Stimulated activated CD4-positive, alpha-beta T cell treated with anti-CD3 and anti-CD28 coated beads, TNF-alpha, amount 100 ng/mL, for 1 hour (primary cell): Measurements from ENCODE around the gene UNC13C.

ENCODE experiments used
- DNase-seq, 3 donors: peaks; one replicate each; pipeline ENCODE4 v3.0.0-alpha.2; 2020; ENCODE audit warnings: low read depth in 3 of 3, low spot score in 1 of 3

Gene UNC13C

DNA sequence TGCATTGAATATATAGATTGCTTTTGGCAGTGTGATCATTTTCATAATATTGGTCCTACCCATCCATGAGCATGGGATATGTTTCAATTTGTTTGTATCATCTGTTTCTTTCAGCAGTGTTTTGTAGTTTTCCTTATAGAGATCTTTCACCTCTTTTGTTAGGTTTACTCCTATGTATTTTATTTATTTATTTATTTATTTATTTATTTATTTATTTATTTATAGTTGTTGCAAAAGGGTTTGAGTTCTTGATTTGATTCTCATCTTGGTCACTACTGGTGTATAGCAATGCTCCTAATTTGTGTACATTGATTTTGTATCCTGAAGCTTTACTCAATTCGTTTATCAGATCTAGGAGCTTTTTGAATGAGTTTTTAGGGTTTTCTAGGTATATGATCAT is 478.2 kb downstream of the UNC13C start:
- DNase-seq: no peak

DNA sequence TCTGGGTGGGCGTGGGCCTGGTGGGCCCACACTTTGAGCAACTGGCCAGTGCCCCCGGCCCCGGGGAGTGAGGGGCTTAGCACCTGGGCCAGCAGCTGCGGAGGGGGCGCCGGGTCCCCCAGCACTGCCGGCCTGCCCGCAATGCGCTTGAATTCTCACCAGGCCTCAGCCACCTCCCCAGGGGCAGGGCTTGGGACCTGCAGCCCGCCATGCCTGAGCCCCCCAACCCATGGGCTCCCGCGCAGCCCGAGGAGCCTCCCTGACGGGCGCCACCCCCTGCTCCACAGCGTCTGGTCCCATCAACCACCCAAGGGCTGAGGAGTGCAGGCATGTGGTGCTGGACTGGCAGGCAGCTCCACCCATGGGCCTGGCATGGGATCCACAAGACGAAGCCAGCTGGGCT is 484.3 kb downstream of the UNC13C start:
- no peak for DNase-seq

DNA sequence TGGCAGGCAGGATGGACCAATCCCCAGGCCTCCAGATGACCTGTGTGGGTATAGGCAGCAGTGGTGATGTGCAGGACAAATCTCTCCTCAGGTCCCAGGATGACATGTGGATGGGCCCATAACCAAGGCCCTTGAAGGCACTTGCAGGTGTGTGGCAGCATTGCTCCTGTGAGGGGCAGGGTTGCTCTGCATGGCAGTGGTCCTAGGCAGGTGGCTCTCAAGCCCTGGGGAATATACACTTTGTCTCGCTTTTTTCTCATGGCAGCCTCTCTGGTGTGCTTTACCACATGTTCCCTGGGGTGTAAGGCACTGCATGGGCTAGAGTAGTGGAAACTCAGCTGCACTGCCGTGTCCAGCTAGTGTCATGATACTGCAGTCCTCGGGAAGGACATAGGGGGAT is 503.6 kb downstream of the UNC13C start:
- DNase-seq: no peak

DNA sequence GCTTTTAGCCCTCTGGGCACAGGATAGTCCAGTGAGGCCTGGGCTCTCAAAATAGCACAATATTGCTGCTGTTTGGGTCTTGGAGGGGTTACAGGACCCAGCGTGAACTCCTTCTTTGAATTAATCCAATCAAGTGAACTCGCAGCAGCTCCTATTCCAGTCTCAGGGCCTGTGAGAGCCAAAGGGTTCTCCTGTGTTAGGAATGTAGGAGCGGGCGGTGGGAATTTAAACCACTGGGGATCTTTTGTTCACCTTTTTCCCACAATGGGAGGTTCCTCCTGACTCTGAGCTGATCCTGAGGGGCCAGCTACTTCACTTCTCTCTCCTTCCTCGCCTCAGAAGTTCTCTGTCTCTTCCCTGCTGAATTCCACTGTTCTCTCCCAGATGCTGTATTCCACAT is 504.0 kb downstream of the UNC13C start:
- no peak for DNase-seq

DNA sequence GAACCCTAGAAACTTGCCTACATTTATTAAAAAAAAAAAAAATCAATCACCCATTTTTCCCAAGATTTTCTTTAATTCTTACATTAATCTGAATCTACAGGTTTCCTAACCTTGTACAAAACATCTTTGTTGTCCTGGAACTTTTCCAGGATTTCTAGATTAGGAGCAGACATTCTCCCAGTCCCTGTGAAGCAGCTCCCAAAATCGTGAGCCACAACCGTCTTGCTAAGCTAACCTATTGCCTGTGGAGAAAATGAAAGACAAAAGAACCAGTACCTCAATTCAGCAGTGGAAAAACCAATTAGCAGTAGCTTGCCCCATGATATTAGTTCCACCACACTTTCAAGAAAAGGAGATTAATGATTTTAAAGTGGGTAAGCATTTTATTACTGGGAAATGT is 522.1 kb downstream of the UNC13C start:
- no peak for DNase-seq

DNA sequence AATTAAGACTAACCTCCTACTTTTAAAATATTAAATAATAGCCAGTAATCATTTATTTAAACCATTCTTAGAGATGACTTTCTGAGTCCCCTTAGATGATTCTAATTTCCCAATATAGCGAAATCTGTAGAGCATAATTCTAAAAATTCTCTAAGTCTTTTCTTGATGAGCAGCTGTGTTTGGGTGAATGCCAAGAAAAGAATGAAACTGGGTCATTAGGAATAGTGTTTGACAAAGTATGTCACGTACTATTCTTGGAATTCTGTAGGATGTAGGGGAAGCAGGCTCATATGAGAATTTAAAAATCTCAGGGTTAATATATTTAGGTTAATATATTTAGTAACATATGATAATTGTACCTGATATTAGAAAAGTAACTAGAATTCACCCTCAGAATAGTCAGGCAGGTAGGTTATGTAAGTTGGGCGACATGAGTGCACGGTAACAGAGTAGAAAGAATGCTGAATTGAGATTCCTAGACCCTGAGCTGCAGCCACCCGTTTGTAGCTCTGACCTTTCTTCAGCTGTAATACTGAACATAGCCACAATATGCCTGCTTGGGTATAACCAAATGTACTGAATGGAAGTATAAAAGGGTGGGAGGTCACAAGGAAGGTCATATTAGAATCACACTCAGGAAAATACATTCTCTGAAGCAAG is 524.3 kb downstream of the UNC13C start:
- no peak for DNase-seq

DNA sequence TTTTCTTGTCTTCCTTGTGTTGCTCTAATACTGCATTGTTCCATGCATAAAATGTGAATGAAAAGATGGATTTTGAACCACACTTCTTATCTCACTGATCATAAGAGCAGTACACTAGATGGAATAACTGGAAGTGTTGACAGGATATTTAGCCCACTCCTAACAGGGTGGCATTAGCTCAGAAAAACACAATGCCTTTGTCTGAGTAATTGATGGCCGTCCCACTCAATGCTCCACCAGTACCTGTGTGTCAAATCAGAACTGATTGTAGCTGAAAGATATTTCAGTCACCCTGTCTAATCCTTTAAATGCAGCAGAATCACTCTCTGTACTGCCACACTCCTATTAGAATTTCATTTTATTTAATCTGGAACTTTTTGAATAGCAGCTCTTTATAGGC is 526.5 kb downstream of the UNC13C start:
- DNase-seq: no peak

DNA sequence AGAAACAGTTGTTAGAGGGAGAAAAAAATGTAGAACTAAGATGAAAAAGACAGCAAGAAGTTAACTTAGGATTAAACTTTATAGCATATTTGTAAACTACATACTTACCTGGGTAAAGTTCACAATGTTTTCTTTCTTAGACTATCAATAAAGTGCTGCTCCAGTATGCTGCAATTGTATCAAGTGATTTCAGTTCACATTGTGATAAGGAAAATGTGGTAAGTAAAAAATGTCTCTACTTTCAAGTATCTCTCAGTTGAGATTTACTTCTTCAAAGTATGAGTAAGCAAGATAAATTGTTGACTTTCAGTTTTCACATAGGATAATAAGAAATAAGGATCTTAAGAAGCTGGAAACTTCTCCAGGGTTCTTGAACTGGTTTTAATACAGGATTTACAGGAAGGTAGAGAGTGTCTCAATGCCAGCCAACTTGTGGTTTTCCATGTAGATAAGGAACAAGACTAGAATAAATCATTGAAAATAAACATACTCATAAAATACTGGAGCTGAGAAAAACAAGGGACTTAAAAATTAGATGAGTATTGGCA is 528.8 kb downstream of the UNC13C start:
- no peak for DNase-seq

DNA sequence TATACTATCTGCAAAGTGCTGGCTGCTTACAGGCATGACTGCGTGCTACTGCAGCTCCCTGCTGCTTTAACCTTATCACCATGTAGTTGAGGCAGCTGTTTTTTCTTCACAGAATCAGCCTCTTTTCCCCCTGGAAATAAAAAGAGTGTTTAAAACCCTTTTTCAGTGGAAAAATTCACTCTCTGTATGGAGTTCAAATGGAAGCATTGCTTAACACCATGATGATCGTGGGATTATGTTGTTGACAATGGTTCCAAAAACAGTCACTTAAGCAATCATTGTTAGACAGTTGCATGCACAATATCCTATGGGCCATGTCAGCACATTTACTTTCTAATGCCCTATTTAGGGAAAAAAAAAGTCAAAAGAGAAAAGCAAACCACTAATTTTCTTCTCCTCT is 536.4 kb downstream of the UNC13C start:
- no peak for DNase-seq

DNA sequence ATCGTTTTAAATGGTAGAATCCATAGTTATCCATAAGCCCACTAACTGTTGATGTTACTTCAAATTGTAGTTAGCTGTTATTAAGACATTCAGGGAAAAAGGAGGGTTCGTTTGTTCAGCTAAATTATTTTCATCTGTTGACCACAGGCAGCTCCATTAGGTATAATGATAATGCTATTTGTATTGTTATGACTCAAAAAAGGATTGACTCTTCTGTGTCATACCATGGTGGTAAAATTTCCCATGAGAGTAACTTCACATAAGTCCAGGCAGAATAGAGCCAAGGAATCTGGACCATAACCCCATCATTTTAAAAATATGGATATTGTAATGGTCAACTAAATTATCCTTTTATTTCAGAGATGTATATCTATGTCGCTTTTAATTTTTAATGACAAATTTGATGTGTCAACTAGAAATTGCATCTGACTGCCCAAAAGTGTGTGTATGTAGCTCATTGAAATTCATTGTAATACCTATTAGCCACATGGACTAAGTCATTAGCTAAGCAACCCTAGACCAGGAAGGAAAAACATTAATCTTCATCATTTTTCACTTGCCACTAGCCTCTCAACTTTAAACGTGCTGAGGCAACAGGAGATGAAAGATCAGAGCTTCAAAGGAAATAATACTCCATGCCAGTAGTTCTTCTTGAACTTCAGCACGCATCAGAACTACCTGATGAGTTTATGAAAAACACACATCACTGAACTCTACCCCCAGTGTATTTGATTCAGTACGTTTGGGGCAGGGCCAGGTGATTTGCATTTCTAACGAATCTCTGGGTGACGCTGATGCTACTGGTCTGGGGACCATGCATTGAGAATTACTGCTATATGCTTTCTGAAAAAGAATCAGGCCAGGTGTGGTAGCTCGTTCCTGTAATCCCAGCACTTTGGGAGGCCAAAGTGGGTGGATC is 537.7 kb downstream of the UNC13C start:
- DNase-seq: no peak

DNA sequence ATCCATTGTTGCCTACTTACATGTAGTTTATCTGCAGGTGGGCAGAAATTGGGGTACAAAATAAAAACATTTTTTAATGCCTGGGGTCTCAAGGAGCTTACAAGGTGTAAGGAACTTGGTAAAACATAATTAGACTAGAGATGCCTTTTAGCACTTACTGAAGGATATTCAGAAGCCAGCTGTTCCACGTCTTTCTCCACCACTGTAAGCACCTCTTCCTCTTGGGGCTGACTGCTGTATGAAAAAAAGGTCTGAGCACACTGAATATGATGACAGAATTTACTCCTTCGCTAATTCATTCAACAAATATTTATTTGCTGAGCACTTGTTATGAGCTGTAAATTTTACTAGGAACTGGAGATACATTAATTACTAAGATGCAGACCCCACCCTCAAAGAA is 539.1 kb downstream of the UNC13C start:
- no peak for DNase-seq

DNA sequence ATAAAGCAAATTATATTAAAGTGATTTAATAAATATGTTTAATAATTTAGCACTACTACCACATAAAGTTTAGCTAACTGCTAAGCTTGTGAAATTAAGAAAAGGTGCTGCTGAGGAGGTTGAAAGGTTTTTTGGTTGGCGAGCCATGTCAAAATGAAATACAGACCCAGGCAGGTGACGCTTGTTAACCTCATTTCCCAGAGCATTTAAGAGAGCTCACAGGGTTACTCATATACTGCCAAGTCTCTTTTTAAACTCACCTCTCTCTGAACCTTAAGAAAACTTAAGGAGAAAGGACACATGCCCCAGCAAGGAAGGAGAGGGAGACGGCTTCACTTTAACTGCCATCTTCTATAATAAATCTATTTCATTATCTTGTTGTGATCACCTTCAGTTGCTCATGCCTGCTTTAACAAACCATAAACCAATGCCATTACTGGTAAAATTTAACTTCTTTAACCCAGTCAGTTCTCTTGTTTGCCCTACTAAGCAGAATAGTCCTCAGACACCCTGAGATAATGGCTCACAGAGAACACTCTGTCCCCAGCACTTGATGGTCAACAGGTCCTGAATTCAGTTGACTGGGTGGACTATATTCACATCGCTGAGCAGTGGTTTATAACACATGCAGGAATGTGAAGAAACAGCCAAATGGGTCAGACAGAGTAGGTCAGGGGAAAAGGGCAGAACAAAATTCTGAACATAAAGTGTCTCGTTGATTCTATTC is 540.1 kb downstream of the UNC13C start:
- no peak for DNase-seq

DNA sequence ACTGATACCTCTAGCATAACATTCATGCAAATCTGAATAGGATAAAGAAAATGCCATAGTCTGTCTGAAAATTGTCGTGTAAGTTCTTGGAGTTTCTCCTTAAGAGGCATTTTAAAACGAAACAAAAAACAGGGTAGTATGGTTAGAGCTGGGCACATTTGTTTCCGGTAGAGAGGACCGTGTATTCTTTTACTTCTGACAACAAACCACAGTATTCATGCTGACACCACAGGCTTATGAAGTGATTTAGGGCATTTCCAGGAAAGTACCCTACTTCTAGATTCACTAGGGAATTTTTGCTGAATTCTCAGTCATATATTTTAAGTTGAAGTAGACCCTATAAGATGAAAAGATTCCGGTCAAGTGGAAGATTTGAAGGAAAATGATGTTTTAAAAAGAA is 541.3 kb downstream of the UNC13C start:
- no peak for DNase-seq

DNA sequence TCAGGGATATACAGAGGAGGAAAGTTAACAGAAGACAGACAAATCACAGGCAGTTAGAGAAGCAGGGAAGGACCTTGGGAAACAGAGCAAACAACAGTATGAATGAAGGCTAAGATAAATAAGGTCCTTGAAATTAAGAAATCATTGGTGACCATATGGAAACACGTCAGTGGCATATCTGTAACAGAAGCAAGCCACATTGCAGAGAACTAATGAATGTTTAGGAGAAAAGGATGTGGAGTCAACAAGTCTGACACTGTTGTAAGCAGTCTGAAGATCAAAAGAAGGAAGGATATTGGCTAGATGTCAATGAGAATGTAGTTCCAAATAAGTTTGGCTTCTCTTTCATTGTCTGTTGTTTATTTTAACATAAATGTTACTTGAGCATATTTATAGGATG is 542.4 kb downstream of the UNC13C start:
- no peak for DNase-seq

DNA sequence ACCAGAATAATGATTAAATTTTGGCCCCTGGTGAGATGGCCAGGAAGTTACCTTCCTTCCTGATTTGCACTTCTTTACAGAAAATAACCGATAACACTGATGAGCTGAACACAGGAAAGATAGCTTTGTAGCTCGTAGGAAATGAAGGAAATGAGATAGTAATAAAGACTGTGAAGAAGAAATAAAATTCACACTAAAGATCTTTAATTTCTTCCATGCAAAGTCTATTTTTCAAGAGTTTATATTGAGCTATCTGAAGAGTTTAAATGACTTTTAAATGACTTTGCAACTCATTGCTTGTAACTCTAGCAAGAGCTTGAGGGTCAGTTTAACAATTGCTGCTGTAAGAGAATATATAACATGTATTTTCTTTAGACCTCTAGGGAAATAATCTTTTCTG is 543.0 kb downstream of the UNC13C start:
- DNase-seq: no peak

DNA sequence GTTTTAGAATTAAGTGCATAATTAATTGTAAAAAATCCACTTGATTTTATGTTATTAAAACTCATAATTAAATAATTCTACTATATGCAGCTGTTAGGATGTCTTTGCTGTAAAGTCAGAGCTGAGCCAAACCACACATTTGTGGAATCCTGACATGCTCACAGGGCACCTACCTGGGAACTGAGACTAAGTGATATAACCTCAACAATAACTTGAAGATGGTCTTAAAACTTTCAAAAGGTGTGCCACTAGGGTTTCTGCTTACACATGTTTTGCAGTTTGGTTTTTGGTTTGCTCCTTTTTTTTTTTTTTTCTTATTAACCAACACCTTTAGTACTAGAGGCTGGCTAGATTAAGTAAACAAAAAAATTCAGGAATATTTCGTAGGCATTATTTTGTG is 549.8 kb downstream of the UNC13C start:
- no peak for DNase-seq

DNA sequence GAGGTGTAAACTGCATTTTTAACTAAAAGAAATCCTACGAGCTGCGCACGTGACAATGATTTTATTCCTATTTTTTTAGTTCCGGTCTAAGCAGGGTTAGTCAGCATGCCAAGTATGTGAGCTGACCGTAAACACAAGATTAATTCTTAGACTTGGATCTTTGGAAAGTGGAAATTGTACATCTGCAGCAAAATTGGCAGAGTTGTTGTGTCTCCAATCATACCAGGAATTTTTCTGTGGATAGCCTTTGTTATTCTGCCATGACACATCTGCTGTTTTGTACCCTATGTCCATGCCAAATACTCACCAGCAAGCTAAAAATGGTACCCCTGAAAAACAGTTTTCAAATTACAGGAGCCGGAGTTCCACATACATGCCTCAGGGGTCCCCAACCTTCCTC is 562.5 kb downstream of the UNC13C start:
- DNase-seq: no peak

DNA sequence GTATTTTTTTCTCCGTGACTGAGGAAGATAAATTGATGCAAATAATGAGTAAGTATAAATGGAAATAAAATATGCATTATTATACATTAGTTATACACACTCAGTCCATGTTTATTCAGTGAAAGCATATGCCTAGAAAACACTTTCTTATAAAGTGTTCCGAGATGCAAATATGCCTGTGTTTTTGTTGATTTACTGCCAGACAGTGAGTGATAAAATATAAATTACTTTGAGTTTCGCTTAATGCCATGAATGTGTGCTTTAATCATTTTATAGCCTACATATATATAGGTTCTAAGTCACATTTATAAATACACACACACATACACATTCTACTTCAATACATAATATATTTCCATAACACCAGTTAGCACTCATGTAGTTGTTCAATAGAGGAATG is 569.2 kb downstream of the UNC13C start:
- DNase-seq: no peak

DNA sequence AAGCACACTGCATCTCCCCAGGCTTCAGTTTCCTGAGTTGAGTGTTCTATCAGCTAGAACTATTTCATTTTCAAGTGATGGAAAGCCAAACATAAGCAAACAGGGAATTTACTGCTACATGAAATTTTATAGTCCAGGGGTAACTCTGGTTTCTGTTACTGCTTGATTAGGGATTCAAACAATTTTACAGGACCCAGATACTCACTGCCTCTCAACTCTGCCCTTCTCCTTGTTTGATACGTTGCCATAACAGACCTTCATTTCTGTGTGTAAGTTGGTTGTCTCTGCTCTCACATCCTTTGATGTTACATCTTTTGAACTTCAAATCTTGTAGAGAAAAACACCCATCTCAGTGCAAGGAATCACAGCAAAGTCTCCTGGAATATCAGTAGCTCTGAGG is 572.7 kb downstream of the UNC13C start:
- DNase-seq: no peak

DNA sequence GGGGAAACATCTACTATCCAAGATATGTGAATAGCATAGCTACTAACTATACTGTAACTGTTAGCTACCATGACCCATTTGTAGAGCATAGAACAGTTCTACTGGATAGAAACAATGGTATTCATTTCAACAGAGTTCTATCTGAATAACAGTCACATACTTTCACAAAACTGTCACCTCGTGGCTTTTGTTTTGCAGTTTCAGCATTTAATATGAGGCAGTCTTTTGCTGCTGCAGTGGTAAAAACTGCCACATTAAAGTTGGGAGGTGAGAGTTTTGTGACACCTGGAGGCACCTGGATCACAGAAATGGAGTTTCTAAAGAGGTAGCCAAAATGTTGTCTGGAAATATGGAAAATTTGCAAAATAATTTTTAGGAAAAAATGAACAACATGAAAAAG is 578.0 kb downstream of the UNC13C start:
- no peak for DNase-seq

DNA sequence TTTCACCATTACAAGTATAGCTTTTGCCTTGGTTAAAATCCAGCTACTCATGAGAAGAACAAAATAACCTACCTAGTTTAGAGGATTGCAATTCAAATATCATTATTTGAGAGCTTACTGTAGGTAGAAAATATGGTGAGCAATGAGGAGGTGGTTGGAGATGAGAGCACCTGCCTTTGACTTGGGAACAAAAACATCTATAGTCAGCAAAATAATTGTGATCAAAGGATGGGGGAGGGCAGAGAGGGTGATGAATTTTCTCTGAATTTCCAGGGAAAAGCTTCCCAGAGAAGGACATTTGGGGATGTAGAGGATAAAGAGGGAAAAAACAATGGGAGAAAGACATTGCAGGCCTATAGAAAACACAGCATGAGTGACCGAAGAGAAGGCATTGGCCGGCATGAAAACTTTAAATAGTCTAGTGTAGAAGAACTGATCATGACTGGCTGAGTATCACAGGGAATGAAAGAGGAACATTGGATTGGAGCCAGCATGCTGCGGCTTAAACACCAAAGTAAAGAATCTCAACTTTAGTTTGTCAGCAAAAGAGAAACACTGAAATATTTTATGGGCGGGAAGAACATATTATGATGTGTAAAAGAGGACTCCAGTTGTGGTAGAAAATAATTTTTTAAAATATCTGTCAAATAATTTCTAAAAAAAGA is 581.3 kb downstream of the UNC13C start:
- DNase-seq: no peak
